Activated naive CD8-positive, alpha-beta T cell treated with anti-CD3 and anti-CD28 coated beads, Interleukin-2, amount 50 U/mL, for 16 hours (primary cell): Measurements from ENCODE around the gene SHISA6.
"Not testable (repeated sequence)": the region's sequence is repeated elsewhere in the genome, so short reads cannot be mapped to it uniquely, and the experiment has no call there.

Experiments used
- DNase-seq: peaks from one replicate; pipeline ENCODE4 v3.0.0-alpha.2; 2020; ENCODE audit warnings: low read depth, low spot score

Gene SHISA6

GRCh38 chr17:11302401-11303186 is 61.6 kb downstream of the SHISA6 start:
- DNase-seq: no peak

DNA sequence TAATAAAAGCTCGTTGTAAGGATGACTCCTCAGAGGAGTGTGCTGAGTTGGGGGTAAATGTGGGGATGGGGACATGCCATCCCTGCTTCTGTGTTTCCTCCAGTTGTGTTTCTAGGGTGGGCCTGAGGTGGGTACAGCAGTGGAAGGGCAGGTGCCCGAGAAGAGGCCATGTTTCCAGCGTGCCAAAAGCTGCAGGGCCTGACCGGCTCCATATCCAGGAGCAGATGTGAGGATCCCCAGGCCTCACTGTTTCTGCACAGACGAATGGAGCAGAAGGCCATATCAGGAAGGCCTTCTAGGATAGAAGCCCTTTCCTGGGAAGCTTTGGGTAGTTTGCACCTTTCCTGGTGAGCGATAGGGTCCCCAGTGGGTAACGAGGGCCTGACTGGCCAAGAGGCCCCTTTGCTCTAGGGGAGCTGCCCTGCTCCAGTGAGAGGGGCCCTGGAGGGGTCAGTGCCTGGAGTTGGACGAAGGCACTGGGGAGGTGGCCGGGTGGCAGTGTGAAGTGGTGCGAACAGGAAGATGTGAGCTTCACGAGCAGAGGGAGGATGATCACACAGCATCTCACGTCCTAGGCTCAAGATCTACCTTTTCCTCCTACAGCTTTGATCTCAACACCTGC is 62.9 kb downstream of the SHISA6 start:
- DNase-seq: no peak

GRCh38 chr17:11304568-11304967 is 63.6 kb downstream of the SHISA6 start:
- no peak for DNase-seq

- DNase-seq: no peak
These were observed 64.5 kb downstream of the SHISA6 start for GRCh38 chr17:11305524-11305923.

DNA sequence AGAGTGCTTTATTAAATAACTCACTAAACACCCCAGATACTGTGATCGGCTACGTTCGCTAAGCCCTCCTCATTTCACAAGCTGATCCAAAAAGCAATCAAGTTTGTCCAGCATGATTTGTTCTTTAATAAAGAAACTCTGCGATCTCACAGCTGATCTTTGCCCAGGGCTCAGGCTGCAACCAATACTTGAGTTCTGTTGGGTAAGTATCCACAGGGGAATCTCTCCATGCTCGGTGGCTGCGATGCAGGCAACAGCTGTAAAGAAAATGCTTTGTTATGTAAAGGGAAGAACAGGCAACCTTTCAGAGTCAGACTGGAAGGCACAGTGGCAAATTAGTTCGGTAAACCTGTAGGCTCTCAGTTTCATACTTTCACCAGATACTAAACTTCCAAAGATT is 67.5 kb downstream of the SHISA6 start:
- no peak for DNase-seq

DNA sequence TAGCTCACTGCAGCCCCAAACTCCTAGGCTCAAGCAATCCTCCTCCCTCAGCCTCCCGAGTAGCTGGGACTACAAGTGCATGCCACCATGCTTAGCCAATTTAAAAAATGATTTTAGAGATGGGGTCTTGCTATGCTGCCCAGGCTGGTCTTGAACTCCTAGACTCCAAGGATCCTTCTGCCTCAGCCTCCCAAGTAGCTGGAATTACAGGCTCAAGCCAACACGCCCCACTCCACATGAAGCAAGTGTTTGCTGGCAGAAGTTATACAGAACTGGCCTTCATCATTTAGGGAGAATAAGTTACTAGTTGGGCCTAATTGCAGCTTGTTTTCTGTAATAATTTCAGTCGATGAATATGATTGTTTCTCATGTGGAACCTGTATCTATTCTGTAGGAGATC is 68.0 kb downstream of the SHISA6 start:
- no peak for DNase-seq

- DNase-seq: no peak
These were observed 68.8 kb downstream of the SHISA6 start for GRCh38 chr17:11309850-11310249.

DNA sequence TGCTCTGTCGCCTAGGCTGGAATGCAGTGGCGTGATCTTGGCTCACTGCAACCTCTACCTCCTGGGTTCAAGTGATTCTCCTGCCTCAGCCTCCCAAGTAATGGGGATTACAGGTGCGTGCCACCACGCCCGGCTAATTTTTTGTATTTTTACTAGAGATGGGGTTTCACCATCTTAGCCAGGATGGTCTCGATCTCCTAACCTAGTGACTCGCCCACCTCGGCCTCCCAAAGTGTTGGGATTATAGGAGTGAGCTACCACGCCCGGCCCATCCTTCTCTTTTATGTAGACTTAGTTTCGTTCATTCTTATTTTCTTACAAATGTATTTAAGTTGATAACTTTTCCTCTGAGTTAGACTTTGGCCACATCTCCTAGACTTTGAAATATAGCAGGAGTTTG is 75.4 kb downstream of the SHISA6 start:
- DNase-seq: not testable (repeated sequence)

- no peak for DNase-seq
These were observed 77.2 kb downstream of the SHISA6 start for GRCh38 chr17:11318207-11318606.

DNA sequence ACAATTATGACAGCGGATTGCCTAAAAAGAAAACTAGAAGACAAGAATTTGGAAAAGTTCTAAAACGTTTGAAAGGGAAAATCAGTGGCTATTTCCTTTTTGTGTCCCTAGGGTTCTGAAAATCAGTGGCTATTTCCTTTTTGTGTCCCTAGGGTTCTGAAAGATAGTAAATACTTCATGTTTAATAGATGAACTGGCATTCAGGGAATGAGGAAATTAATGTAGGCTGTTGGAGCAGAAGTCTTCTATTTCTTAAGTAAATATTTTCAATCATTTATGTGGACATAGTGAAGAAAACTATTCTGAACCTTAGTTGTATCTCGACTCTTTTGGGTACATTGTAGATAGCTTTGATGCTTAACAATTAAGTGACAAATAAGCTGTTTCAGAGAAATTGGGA is 78.9 kb downstream of the SHISA6 start:
- no peak for DNase-seq

DNA sequence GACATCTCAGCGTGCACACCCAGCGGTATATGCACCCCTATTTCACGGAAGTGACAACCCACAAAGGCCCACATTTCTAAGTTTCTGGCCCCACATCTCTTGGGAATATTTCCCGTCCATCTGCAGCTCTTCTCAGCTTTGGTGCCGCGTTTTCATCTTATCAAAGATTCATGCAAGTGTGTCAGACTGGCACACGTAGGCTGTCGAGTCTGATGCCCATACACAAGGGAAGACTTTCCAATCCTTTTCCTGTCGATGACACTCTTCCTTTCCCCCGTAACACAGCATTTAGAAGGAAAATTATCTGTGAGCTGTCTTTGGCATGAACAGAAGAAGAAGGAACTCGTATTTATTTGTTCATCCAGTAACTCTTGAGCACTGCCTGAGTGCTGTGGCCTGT is 83.0 kb downstream of the SHISA6 start:
- no peak for DNase-seq

- no peak for DNase-seq
These were observed 83.9 kb downstream of the SHISA6 start for GRCh38 chr17:11324846-11325420.

DNA sequence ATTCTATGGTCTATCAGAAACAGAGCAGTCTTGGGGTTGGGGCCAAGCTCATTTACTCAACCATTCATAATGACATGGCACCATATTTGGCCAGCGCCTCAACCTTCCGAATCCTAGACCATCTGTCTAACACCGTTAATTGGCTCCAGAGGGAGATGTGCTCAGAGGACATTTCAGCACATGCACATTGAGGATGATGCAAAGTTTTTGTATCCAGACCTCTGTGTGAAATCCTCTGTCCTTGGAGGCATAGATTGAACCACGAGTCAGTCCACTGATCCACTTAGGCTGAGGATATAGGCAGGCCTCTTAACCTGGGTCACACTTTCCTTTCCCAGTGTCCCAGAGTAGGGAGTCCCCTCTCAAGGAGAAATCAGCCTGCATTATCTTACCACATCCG is 85.5 kb downstream of the SHISA6 start:
- DNase-seq: no peak

- no peak for DNase-seq
These were observed 87.8 kb downstream of the SHISA6 start for GRCh38 chr17:11328770-11329169.

DNA sequence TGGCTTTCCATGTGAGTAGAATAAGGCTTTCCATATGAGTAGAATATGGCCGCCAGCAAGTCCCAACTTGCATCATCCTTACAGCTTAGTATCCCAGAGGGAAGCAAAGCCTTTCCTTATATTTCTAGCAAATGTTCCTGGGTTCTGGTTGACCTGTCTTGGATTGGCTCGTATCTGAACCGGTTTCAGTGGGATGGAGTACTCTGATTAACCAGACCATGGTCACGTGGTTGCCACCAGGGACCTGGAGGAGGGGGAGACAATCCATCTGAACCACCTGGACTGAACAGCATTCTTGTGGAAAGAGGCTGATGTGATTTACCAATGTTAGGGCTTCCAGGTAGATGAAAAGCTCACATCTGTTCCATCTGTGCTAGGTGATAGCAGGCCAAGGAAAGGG is 89.0 kb downstream of the SHISA6 start:
- no peak for DNase-seq

DNA sequence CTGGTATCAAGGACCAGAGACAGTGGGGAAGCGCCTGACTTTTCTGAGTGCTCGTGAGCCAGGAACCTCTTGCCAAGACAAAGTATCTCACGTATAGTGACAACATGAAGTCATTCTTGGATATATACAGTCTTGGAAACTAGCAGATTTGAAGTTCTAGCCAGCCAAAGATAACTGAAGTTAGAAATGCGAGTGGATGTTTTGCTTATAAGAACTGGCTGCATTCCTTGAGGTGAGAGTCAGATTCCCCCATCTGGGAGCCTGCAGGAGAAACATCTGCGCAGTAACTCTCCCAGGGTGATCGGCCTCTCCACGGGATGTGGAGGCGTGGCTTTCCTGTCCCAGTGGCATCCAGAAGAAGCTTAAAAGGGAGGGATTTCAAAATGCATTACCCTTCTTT is 89.8 kb downstream of the SHISA6 start:
- DNase-seq: no peak

DNA sequence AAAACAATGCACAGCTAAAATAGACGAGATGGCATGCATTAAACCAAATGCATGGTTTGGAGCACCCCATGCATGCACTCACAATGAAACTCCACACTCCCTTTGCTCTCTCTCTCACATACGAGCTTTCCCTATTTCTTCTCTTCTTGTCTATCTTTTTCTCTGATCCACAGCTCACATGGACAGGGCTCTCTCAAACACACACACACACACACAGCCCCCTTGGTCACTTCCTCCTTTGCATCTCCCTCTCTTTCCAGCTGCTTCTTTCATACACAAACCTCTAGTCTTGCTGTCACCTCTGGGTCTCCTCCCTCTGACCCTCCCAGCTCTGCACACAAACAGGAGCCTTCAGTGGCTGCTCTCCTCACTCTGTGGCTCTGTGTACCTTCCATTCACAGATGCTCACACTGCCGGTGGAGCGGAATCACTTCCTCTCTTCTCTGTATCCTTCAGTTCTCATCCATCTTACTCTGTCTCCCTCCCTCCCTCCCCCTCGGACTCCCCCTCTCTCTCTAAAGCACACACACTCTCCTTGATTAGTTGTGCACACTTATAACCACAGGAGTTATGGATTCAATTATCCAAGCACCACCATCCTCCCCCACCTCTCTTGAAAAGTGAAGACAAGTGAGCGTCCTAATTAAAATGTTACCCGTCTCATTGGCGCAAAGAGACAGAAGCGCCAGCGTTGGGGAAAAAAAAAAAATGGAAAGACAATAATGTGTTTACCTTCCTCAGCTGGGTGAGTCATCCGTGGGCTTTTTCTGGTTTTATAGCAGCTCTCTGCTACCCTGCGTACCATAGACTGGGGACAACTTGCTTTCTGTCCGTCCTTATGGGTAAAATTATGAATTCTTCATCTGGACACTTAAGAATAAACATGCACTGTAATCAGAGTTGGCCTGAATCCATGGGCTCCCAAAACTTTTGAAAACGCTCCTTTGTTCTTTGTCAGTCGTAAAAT is 90.8 kb downstream of the SHISA6 start:
- DNase-seq: no peak

GRCh38 chr17:11332706-11333105 is 91.7 kb downstream of the SHISA6 start:
- no peak for DNase-seq

DNA sequence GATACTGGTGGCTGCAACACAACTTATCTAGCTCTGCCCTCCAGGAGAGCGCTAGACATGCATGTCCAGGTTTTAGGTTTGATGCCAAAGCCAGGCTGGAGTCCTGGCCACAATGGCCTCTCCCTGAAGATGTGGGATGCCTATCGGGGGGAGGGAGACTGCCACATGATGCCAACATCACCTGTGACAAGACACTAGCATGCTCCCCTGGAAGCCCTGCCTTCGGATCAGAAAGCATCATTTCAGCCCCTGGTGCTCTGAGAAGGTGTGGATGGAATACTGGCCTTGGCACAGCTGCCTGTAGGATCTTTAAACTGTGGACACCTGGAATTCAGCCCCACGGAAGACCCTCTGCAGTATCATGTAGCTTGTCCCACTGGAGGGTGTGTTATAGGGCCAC is 93.5 kb downstream of the SHISA6 start:
- no peak for DNase-seq

GRCh38 chr17:11336290-11336689 is 95.3 kb downstream of the SHISA6 start:
- DNase-seq: no peak

DNA sequence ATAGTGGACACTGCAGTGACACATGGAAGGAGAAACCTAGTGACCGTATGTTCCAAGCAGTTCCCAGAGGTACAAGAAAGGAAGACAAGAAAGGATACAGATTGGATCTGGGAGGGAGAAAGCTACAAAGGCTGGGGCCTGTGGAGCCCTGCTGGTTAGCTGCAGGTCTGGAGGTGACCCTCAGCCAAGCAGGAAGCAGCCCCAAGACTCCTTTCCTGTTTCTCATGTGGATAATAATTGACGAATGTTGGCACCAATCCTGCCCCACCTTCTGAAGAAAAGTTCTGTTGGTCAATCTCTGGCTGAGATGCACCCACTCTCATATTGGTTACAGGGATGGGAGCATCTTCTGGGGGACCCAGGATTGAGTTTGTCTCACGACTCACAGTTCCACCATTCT is 99.8 kb downstream of the SHISA6 start:
- DNase-seq: no peak

- DNase-seq: no peak
These were observed 101.1 kb downstream of the SHISA6 start for GRCh38 chr17:11342138-11342537.
